HG03064 (cell line): ENCODE measurements around the gene WDR91.

Experiments
- ATAC-seq: cut with Tn5 transposase; IDR thresholded peaks from one replicate; pipeline ENCODE4 v1.9.1; 2021; ENCODE audit warnings: low read depth; ENCODE audit not compliant: unreplicated experiment

WDR91 gene

GRCh38 chr7:135211179-135211945, at the start of gene WDR91:
TSS of gene WDR91 (minus strand) at chr7:135211526. CDS start at chr7:135211502, 24 bp downstream.
- ATAC-seq = peak; percentile 71

GRCh38 chr7:135260470-135260869, 49.1 kb upstream of the WDR91 start:
- ATAC-seq = no peak

GRCh38 chr7:135259702-135260101, 48.4 kb upstream of the WDR91 start:
- ATAC-seq = no peak

GRCh38 chr7:135258585-135258984, 47.3 kb upstream of the WDR91 start:
- no peak for ATAC-seq

GRCh38 chr7:135257790-135258189, 46.5 kb upstream of the WDR91 start:
- ATAC-seq = no peak

- peak; percentile 49 for ATAC-seq
These were observed 42.8 kb upstream of the WDR91 start for GRCh38 chr7:135253851-135254771.

- ATAC-seq = no peak
These were observed 40.4 kb upstream of the WDR91 start for GRCh38 chr7:135251496-135252391.

GRCh38 chr7:135248546-135248945, 37.2 kb upstream of the WDR91 start:
- ATAC-seq = no peak

GRCh38 chr7:135247746-135248471, 36.6 kb upstream of the WDR91 start:
- ATAC-seq = no peak

GRCh38 chr7:135246191-135246825, 35.0 kb upstream of the WDR91 start:
- ATAC-seq = no peak

- no peak for ATAC-seq
These were observed 34.2 kb upstream of the WDR91 start for GRCh38 chr7:135245226-135246190.

- ATAC-seq = no peak
These were observed 30.9 kb upstream of the WDR91 start for GRCh38 chr7:135242096-135242684.

GRCh38 chr7:135240441-135240840, 29.1 kb upstream of the WDR91 start:
- ATAC-seq = no peak

- no peak for ATAC-seq
These were observed 27.9 kb upstream of the WDR91 start for GRCh38 chr7:135239263-135239662.

GRCh38 chr7:135238112-135238744, 26.9 kb upstream of the WDR91 start:
- ATAC-seq = no peak

GRCh38 chr7:135236727-135237126, 25.4 kb upstream of the WDR91 start:
- peak; percentile 88 for ATAC-seq

- ATAC-seq = no peak
These were observed 24.5 kb upstream of the WDR91 start for GRCh38 chr7:135235841-135236240.
